ENCODE data around the gene TARM1. TPM values are rescaled to one million over a fixed set of nuclear protein-coding genes. Genes with fewer than 3 reads are reported as not detected.

TARM1 gene
- polyA plus RNA-seq, 4 donors: not detected

DNA sequence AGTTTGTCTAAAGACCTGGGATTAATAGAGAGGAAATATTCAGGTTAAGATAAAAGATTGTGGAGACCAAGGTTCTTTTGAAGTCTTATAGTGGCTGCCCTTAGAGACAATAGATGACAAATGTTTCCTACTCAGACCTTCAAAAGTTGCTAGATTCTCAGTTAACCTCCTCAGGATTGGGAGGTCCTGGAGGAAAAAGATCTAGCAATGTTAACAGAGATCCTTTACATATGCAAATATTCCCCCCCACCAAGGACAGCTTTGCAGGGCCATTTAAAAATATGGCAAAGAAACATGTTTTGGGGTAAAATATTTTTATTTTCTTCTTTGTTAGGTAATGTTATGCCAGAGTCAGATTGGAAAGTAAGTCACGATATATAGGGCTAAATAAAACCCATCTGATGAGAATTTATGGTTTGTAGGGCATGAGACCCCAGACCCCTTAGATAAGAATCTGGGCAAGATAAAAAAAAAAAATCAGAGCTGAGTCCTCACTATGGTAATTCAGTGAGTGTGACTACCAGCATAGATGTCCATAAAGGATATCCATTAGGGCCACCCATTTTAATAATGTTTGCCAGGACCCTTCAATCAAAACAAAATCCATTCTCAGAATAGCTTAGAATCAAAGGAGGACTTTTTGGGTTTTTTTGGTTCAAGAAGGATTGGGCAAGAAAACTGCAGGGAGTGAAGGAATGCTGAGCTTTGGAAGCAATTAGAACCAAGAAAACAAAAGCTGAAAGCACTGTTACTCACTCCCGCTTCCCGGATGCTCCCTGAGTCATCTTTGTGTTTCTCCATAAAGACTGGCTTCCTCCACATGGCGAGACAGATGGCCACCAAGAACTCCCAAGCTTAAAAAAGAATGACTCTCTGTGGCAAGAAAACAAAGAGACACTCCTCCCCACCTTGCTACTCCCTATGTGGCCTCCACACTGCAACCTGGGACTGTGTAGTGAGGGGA lies 45.7 kb downstream of the TARM1 start:
- Histone ChIP-seq H3K27me3 (ENCODE audit: control insufficient read depth in 3 of 3, insufficient read depth in 3 of 3, low read length in 3 of 3) (no peaks in the 10 kb centered on the region), H3K27ac (ENCODE audit: low read depth in 1 of 3, low read length in 2 of 3) (no peak overlapping the region), H3K4me1 (ENCODE audit: control insufficient read depth in 3 of 3, insufficient read depth in 2 of 3, low read depth in 1 of 3, low read length in 2 of 3) (no peaks in the 10 kb centered on the region), H3K4me3 (ENCODE audit: low read depth in 1 of 3, low read length in 3 of 3) (no peak overlapping the region), H3K9me3 (ENCODE audit: control insufficient read depth in 2 of 2, insufficient read depth in 1 of 2, low read depth in 1 of 2, low read length in 1 of 2) (no peaks in the 10 kb centered on the region), H3K36me3 (ENCODE audit: control insufficient read depth in 3 of 3, insufficient read depth in 2 of 3, low read depth in 1 of 3, low read length in 3 of 3) (no peaks in the 10 kb centered on the region)
- FAIRE-seq (no peak), DNase-seq (no peak)
- WGBS, 3 donors: 59 to 63% (median 61%) methylated on average over 4 of the region's 4 CpGs

DNA sequence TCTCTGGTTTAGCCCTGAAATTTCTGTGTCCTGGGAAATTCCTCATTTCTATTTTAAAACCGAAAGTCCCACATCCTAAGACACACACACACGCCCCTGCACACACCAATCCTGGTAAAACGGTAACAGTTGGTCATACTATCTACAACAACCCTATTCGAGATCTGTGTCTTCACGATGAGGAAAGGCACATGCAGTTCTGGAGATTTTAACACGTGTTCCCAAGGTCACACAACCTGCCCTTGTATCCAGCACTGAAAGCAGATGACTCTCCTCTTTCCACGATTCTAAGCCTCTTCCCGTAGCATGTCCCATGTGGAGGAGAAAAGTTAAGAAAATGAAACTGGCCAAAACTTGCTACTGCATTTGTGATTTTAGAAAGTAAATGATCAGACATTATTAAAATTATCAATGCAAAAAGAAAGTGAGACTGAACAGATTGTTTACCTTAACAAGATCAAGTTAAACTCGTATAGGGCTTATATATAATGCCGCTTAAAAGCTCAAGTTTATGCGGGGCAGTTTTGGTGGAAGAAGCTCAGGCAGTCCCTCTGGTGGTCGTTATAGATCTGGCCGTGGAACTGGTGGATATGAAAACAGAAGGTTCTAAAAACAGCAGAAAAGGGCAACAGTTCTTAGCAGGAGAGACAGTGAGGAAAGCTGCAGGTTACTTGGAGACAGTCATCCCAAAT lies 50.1 kb downstream of the TARM1 start:
- 39 to 45% (median 40%) methylated on average over 13 of the region's 13 CpGs for WGBS, 3 donors
- H3K27me3 ChIP-seq (ENCODE audit: control insufficient read depth in 3 of 3, insufficient read depth in 3 of 3, low read length in 3 of 3): no peaks in the 10 kb centered on the region
- no peak for FAIRE-seq

DNA sequence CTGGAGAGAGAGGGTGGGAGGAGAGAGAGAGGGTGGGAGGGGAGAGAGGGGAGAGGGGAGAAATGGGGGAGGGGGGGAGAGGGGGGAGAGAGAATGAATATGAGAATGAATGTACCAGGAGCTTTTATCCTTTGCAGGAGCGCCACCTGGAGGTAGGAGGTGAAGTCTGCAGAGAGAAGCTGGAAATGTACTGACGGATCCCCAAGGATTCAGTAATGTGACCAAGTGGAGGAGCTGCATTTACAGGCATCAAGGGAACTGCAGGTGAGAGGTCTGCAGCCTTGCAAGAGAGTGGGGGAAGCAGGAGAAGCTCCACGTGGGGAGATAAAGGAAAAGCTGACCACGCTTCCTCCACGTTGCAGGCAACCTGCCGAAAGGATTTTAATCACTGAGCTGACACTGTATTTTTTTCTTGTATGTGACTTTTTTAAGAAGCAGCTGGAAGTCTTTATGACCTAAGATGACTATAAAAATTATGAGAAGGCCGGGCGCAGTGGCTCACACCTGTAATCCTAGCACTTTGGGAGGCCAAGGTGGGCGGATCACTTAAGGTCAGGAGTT lies 51.2 kb downstream of the TARM1 start:
- Histone ChIP-seq H3K4me1 (ENCODE audit: control insufficient read depth in 3 of 3, insufficient read depth in 2 of 3, low read depth in 1 of 3, low read length in 2 of 3) (no peaks in the 10 kb centered on the region), H3K9me3 (ENCODE audit: control insufficient read depth in 2 of 2, insufficient read depth in 1 of 2, low read depth in 1 of 2, low read length in 1 of 2) (no peaks in the 10 kb centered on the region), H3K27me3 (ENCODE audit: control insufficient read depth in 3 of 3, insufficient read depth in 3 of 3, low read length in 3 of 3) (no peaks in the 10 kb centered on the region), H3K27ac (ENCODE audit: low read depth in 1 of 3, low read length in 2 of 3) (no peak overlapping the region), H3K36me3 (ENCODE audit: control insufficient read depth in 3 of 3, insufficient read depth in 2 of 3, low read depth in 1 of 3, low read length in 3 of 3) (no peaks in the 10 kb centered on the region), H3K4me3 (ENCODE audit: low read depth in 1 of 3, low read length in 3 of 3) (no peak overlapping the region)
- DNase-seq (peak; percentile 51 to 58), FAIRE-seq (no peak)
- 17 to 36% (median 30%) methylated on average over 9 of the region's 9 CpGs for WGBS, 3 donors

More for the DNA sequence above, 50.1 kb downstream of the TARM1 start:
- H3K27ac ChIP-seq (ENCODE audit: low read depth in 1 of 3, low read length in 2 of 3): no peak overlapping the region
- H3K4me1 ChIP-seq (ENCODE audit: control insufficient read depth in 3 of 3, insufficient read depth in 2 of 3, low read depth in 1 of 3, low read length in 2 of 3): no peaks in the 10 kb centered on the region
- no peaks in the 10 kb centered on the region for H3K9me3 ChIP-seq (ENCODE audit: control insufficient read depth in 2 of 2, insufficient read depth in 1 of 2, low read depth in 1 of 2, low read length in 1 of 2)
- no peaks in the 10 kb centered on the region for H3K36me3 ChIP-seq (ENCODE audit: control insufficient read depth in 3 of 3, insufficient read depth in 2 of 3, low read depth in 1 of 3, low read length in 3 of 3)
- H3K4me3 ChIP-seq (ENCODE audit: low read depth in 1 of 3, low read length in 3 of 3): no peak overlapping the region
- no peak for DNase-seq

DNA sequence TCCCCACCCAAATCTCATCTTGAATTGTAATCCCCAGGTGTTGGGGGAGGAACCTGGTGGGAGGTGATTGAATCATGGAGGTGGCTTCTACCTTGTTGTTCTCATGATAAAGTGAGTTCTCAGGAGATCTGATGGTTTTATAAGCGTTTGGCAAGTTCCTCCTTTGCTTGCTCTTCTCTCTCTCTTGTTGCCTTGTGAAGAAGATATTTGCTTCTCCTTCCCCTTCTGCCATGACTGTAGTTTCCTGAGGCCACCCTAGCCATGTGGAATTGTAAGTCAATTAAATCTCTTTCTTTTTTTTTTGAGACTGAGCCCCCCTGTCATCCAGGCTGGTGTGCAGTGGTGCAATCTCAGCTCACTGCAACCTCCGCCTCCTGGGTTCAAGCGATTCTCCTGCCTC lies 51.9 kb downstream of the TARM1 start:
- Histone ChIP-seq H3K27me3 (ENCODE audit: control insufficient read depth in 3 of 3, insufficient read depth in 3 of 3, low read length in 3 of 3) (no peaks in the 10 kb centered on the region), H3K9me3 (ENCODE audit: control insufficient read depth in 2 of 2, insufficient read depth in 1 of 2, low read depth in 1 of 2, low read length in 1 of 2) (no peaks in the 10 kb centered on the region), H3K36me3 (ENCODE audit: control insufficient read depth in 3 of 3, insufficient read depth in 2 of 3, low read depth in 1 of 3, low read length in 3 of 3) (no peaks in the 10 kb centered on the region), H3K4me3 (ENCODE audit: low read depth in 1 of 3, low read length in 3 of 3) (no peak overlapping the region), H3K4me1 (ENCODE audit: control insufficient read depth in 3 of 3, insufficient read depth in 2 of 3, low read depth in 1 of 3, low read length in 2 of 3) (no peaks in the 10 kb centered on the region), H3K27ac (ENCODE audit: low read depth in 1 of 3, low read length in 2 of 3) (no peak overlapping the region)
- WGBS, 3 donors: 67 to 81% (median 75%) methylated on average over 3 of the region's 3 CpGs
- no peak for FAIRE-seq
- no peak for DNase-seq

DNA sequence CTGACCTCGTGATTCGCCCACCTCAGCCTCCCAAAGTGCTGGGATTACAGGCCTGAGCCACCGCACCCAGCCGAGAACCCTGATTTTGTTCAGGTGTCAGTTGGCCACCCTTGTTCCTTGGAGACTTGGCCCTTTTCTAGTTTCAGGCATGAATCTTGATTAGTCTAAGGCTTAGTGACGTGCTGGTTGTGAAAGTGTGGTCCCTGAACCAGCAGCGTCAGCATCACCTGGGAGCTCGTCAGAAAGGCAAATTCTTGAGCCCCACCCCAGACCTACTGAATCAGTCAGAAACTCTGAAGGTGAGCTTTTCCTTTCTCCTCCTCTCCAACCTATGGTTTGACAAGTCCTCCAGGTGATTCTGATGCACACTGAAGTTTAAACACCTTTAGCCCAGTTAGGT lies 54.5 kb downstream of the TARM1 start:
- peaks cover 0 to 3% (median 0%) of the 10 kb centered on the region in 3 donors for H3K27me3 ChIP-seq (ENCODE audit: control insufficient read depth in 3 of 3, insufficient read depth in 3 of 3, low read length in 3 of 3)
- H3K9me3 ChIP-seq (ENCODE audit: control insufficient read depth in 2 of 2, insufficient read depth in 1 of 2, low read depth in 1 of 2, low read length in 1 of 2): no peaks in the 10 kb centered on the region
- H3K36me3 ChIP-seq (ENCODE audit: control insufficient read depth in 3 of 3, insufficient read depth in 2 of 3, low read depth in 1 of 3, low read length in 3 of 3): no peaks in the 10 kb centered on the region
- 49 to 72% (median 54%) methylated on average over 7 of the region's 7 CpGs for WGBS, 3 donors
- FAIRE-seq (no peak), DNase-seq (no peak)
- H3K4me1 ChIP-seq (ENCODE audit: control insufficient read depth in 3 of 3, insufficient read depth in 2 of 3, low read depth in 1 of 3, low read length in 2 of 3): no peaks in the 10 kb centered on the region
- no peak overlapping the region for H3K4me3 ChIP-seq (ENCODE audit: low read depth in 1 of 3, low read length in 3 of 3)
- H3K27ac ChIP-seq (ENCODE audit: low read depth in 1 of 3, low read length in 2 of 3): no peak overlapping the region

DNA sequence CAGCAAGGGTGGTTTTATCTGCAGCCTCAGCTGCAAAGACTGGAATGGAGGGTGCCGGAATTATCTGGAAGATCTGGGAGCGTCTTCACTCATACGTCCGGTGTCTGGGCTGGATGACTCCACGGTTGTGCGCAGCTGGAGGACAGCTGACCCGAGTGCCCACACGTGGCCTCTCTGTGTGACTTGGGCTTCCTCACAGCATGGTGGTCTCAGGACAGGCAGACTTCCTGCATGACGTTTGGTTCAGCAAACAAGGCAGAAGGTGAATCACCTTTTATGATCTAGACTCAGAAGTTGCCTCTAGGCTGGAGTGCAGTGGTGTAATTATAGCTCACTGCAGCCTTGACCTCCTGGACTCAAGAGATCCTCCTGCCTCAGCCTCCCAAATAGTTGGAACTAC lies 56.5 kb downstream of the TARM1 start:
- Histone ChIP-seq H3K4me1 (ENCODE audit: control insufficient read depth in 3 of 3, insufficient read depth in 2 of 3, low read depth in 1 of 3, low read length in 2 of 3) (no peaks in the 10 kb centered on the region), H3K9me3 (ENCODE audit: control insufficient read depth in 2 of 2, insufficient read depth in 1 of 2, low read depth in 1 of 2, low read length in 1 of 2) (no peaks in the 10 kb centered on the region), H3K36me3 (ENCODE audit: control insufficient read depth in 3 of 3, insufficient read depth in 2 of 3, low read depth in 1 of 3, low read length in 3 of 3) (no peaks in the 10 kb centered on the region), H3K27me3 (ENCODE audit: control insufficient read depth in 3 of 3, insufficient read depth in 3 of 3, low read length in 3 of 3) (peaks cover 0 to 3% (median 0%) of the 10 kb centered on the region in 3 donors), H3K4me3 (ENCODE audit: low read depth in 1 of 3, low read length in 3 of 3) (no peak overlapping the region), H3K27ac (ENCODE audit: low read depth in 1 of 3, low read length in 2 of 3) (no peak overlapping the region)
- 70 to 82% (median 74%) methylated on average over 9 of the region's 9 CpGs for WGBS, 3 donors
- DNase-seq (no peak), FAIRE-seq (no peak)

DNA sequence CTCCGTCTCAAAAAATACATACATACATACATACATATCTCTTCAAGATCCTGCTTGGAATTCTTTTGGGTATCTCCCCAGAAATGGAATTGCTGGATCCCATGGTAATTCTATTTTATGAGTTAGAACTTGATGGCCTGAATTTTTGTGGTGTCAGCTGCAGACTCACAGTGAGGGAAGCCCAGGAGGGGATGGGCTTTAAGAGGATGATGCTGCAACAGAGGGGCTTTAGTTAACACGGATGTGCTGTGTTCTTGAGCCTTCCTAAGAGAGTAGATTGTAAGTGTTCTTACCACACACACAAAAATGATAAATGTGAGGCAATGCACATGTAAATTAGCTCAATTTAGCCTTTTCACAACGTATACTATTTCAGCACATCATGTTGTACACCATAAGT lies 58.0 kb downstream of the TARM1 start:
- Histone ChIP-seq H3K27ac (ENCODE audit: low read depth in 1 of 3, low read length in 2 of 3) (no peak overlapping the region), H3K4me1 (ENCODE audit: control insufficient read depth in 3 of 3, insufficient read depth in 2 of 3, low read depth in 1 of 3, low read length in 2 of 3) (no peaks in the 10 kb centered on the region), H3K4me3 (ENCODE audit: low read depth in 1 of 3, low read length in 3 of 3) (no peak overlapping the region), H3K36me3 (ENCODE audit: control insufficient read depth in 3 of 3, insufficient read depth in 2 of 3, low read depth in 1 of 3, low read length in 3 of 3) (no peaks in the 10 kb centered on the region), H3K27me3 (ENCODE audit: control insufficient read depth in 3 of 3, insufficient read depth in 3 of 3, low read length in 3 of 3) (peaks cover 0 to 3% (median 0%) of the 10 kb centered on the region in 3 donors), H3K9me3 (ENCODE audit: control insufficient read depth in 2 of 2, insufficient read depth in 1 of 2, low read depth in 1 of 2, low read length in 1 of 2) (no peaks in the 10 kb centered on the region)
- no peak for FAIRE-seq
- WGBS, 3 donors: 42 to 49% (median 46%) methylated on average over 3 of the region's 3 CpGs
- DNase-seq: no peak

DNA sequence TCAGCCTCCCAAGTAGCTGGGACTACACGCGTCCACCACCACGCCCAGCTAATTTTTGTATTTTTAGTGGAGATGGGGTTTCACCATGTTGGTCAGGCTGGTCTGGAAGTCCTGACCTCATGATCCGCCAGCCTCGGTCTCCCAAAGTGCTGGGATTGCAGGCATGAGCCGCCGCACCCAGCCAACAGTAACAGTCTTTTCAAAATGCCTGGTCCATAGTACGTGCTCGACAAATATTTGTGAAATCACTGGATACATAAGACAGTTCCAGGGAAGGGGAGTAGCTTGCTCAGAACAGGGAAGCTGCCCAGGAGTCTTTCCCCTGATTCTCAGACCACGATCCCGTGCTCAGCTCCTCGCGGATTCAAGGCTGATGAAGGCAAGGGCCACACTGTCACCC lies 59.2 kb downstream of the TARM1 start:
- DNase-seq: no peak
- Histone ChIP-seq H3K36me3 (ENCODE audit: control insufficient read depth in 3 of 3, insufficient read depth in 2 of 3, low read depth in 1 of 3, low read length in 3 of 3) (no peaks in the 10 kb centered on the region), H3K9me3 (ENCODE audit: control insufficient read depth in 2 of 2, insufficient read depth in 1 of 2, low read depth in 1 of 2, low read length in 1 of 2) (no peaks in the 10 kb centered on the region), H3K4me3 (ENCODE audit: low read depth in 1 of 3, low read length in 3 of 3) (no peak overlapping the region), H3K4me1 (ENCODE audit: control insufficient read depth in 3 of 3, insufficient read depth in 2 of 3, low read depth in 1 of 3, low read length in 2 of 3) (no peaks in the 10 kb centered on the region), H3K27ac (ENCODE audit: low read depth in 1 of 3, low read length in 2 of 3) (no peak overlapping the region), H3K27me3 (ENCODE audit: control insufficient read depth in 3 of 3, insufficient read depth in 3 of 3, low read length in 3 of 3) (peaks cover 0 to 3% (median 0%) of the 10 kb centered on the region in 3 donors)
- no peak for FAIRE-seq
- WGBS, 3 donors: 86 to 93% (median 91%) methylated on average over 13 of the region's 13 CpGs

All from small intestine (tissue), 7 donors.